Fibroblast of the aortic adventitia (primary cell): ENCODE data around the gene SLC30A2. TPM values are rescaled to one million over a fixed set of nuclear protein-coding genes. Genes with fewer than 3 reads are reported as not detected.

ENCODE experiments used
- DNase-seq: peaks from one replicate; pipeline ENCODE4 v3.0.0-alpha.2; 2010; ENCODE audit warnings: low read depth
- H3K4me3 ChIP-seq: 2 replicates; pipeline ENCODE4 v1.5.1; 2011; ENCODE audit warnings: low read depth, mild to moderate bottlenecking, control low read depth, low read length, moderate library complexity
- CTCF ChIP-seq: IDR thresholded peaks from 2 replicates; pipeline ENCODE4 v1.5.1; 2011; ENCODE audit warnings: mild to moderate bottlenecking, low read length, control low read depth, inconsistent platforms; ENCODE audit not compliant: insufficient read depth
- total RNA-seq: library from RNA; depleted of rRNA; stranded (reverse); fragments of >200 nt; gene quantifications from 2 replicates; pipeline ENCODE4 v1.2.3, GENCODE V29; 2012; ENCODE audit warnings: low replicate concordance

The SLC30A2 gene
- total RNA-seq, 1 donor: not detected

- no peak for TF ChIP-seq CTCF
- no peak overlapping the region for H3K4me3 ChIP-seq
- no peak for DNase-seq
These were observed 26.1 kb downstream of the SLC30A2 start for GRCh38 chr1:26019641-26020315.

GRCh38 chr1:26017606-26018005 is 28.3 kb downstream of the SLC30A2 start:
- peak; percentile 52 for DNase-seq
- no peak overlapping the region for H3K4me3 ChIP-seq
- no peak for TF ChIP-seq CTCF

- peak; percentile 14 for DNase-seq
- no peak overlapping the region for H3K4me3 ChIP-seq
- TF ChIP-seq CTCF: no peak
These were observed 28.9 kb downstream of the SLC30A2 start for GRCh38 chr1:26016953-26017545.

GRCh38 chr1:26016258-26016952 is 29.5 kb downstream of the SLC30A2 start:
- TF ChIP-seq CTCF: no peak
- no peak for DNase-seq
- no peak overlapping the region for H3K4me3 ChIP-seq

- no peak overlapping the region for H3K4me3 ChIP-seq
- DNase-seq: peak; percentile 73
- TF ChIP-seq CTCF: no peak
These were observed 30.6 kb downstream of the SLC30A2 start for GRCh38 chr1:26015358-26015757.

GRCh38 chr1:26014179-26014578 is 31.7 kb downstream of the SLC30A2 start:
- DNase-seq: no peak
- TF ChIP-seq CTCF: no peak
- H3K4me3 ChIP-seq: no peak overlapping the region
